H1 (cell line): Measurements from ENCODE around the gene AURKB. TPM values are rescaled to one million over a fixed set of nuclear protein-coding genes. Genes with fewer than 3 reads are reported as not detected.

ENCODE experiments used
- CTCF ChIA-PET: fragments of 300-600 bp; sonication (Branson Sonifier 250); formaldehyde crosslinking; loops from one replicate; lab custom pipeline; 2021; ENCODE audit not compliant: partially characterized antibody; lab: Charles Lee
- POLR2A ChIA-PET: fragments of 300-600 bp; sonication (Branson Sonifier 250); formaldehyde crosslinking; loops from one replicate; lab custom pipeline; 2021; ENCODE audit warnings: inconsistent platforms; ENCODE audit not compliant: partially characterized antibody; lab: Charles Lee
- DNase-seq, 2 experiments: peaks; one replicate each; pipeline versions ENCODE4 v3.0.0 to v3.0.0-alpha.2; 2010 to 2022; ENCODE audit warnings: low spot score in 2 of 2, low read depth in 1 of 2, mixed read lengths in 1 of 2
- FAIRE-seq: peaks from 2 replicates; lab custom pipeline; 2011; peaks lifted over from hg19 to GRCh38; lab: Jason Lieb, UNC
- H2AFZ ChIP-seq: 2 replicates; pipeline ENCODE4 v1.8.1; 2012; ENCODE audit warnings: low read length, inconsistent platforms
- H2AK5ac ChIP-seq: 2 replicates; pipeline ENCODE4 v1.6.1; 2013; ENCODE audit warnings: low read depth, low read length
- H2BK120ac ChIP-seq: replicated peaks from 2 replicates; pipeline ENCODE3; 2013; ENCODE audit warnings: low read depth, low read length, inconsistent platforms
- H2BK12ac ChIP-seq: 2 replicates; pipeline ENCODE4 v1.6.1; 2013; ENCODE audit warnings: low read depth, low read length
- H2BK15ac ChIP-seq: 2 replicates; pipeline ENCODE4 v1.6.1; 2013; ENCODE audit warnings: low read length
- H2BK20ac ChIP-seq: 2 replicates; pipeline ENCODE4 v1.6.1; 2013; ENCODE audit warnings: low read length
- H2BK5ac ChIP-seq: 2 replicates; pipeline ENCODE4 v1.6.1; 2013; ENCODE audit warnings: low read depth, low read length
- H3K14ac ChIP-seq: 2 replicates; pipeline ENCODE4 v1.6.1; 2013; ENCODE audit warnings: inconsistent platforms; ENCODE audit not compliant: insufficient read length
- H3K18ac ChIP-seq: 2 replicates; pipeline ENCODE4 v1.6.1; 2013; ENCODE audit warnings: low read length; ENCODE audit errors: extremely low read depth
- H3K23ac ChIP-seq: 2 replicates; pipeline ENCODE4 v1.6.1; 2013; ENCODE audit warnings: inconsistent platforms; ENCODE audit not compliant: insufficient read length
- H3K23me2 ChIP-seq: 2 replicates; pipeline ENCODE4 v1.6.1; 2013; ENCODE audit warnings: low read depth, low read length
- H3K27ac ChIP-seq: 2 replicates; pipeline ENCODE4 v1.6.1; 2011; ENCODE audit warnings: low read depth, low read length, inconsistent platforms
- H3K27me3 ChIP-seq, 4 experiments: replicated peaks in 1 of 4; 1 replicate in 1 of 4; 2 replicates in 3 of 4; pipeline versions ENCODE4 v1.6.1 to v1.8.1; 2011 to 2013; ENCODE audit warnings: low read length in 3 of 4, mild to moderate bottlenecking in 3 of 4, inconsistent platforms in 2 of 4, mixed read lengths in 2 of 4, moderate library complexity in 1 of 4; ENCODE audit not compliant: control insufficient read depth in 3 of 4, insufficient read depth in 3 of 4; ENCODE audit errors: extremely low read depth in 1 of 4
- H3K36me3 ChIP-seq, 4 experiments: 2 replicates each; pipeline versions ENCODE4 v1.6.1 to v1.8.1; 2011 to 2013; ENCODE audit warnings: mild to moderate bottlenecking in 4 of 4, low read length in 3 of 4, moderate library complexity in 2 of 4, control low read depth in 1 of 4, inconsistent platforms in 1 of 4; ENCODE audit not compliant: insufficient read depth in 4 of 4, control insufficient read depth in 2 of 4
- H3K4ac ChIP-seq: replicated peaks from 2 replicates; pipeline ENCODE3; 2013; ENCODE audit warnings: low read length, low read depth, mixed read lengths, inconsistent platforms; ENCODE audit not compliant: insufficient read length
- H3K4me1 ChIP-seq, 4 experiments: replicated peaks in 1 of 4; 1 replicate in 1 of 4; 2 replicates in 3 of 4; pipeline versions ENCODE4 v1.6.1 to v1.8.1; 2011 to 2013; ENCODE audit warnings: low read length in 3 of 4, inconsistent platforms in 2 of 4, mixed read lengths in 1 of 4; ENCODE audit not compliant: insufficient read depth in 4 of 4, control insufficient read depth in 3 of 4
- H3K4me2 ChIP-seq, 2 experiments: 2 replicates each; pipeline versions ENCODE4 v1.6.1 to v1.8.1; 2011 to 2013; ENCODE audit warnings: low read depth in 2 of 2, low read length in 2 of 2, control low read depth in 1 of 2, inconsistent platforms in 1 of 2, mild to moderate bottlenecking in 1 of 2; ENCODE audit not compliant: insufficient read depth in 1 of 2
- H3K4me3 ChIP-seq, 4 experiments: fragments of 200-600, 300-600 bp in 1 of 4; sonication (generic), shearing (Covaris generic), sonication (Bioruptor Twin) in 1 of 4; 2 replicates each; pipeline versions ENCODE4 v1.5.1 to v1.8.1; 2011 to 2016; ENCODE audit warnings: low read length in 4 of 4, low read depth in 3 of 4, control low read depth in 2 of 4, inconsistent platforms in 2 of 4, mild to moderate bottlenecking in 2 of 4, mixed read lengths in 1 of 4, moderate library complexity in 1 of 4; ENCODE audit not compliant: insufficient read depth in 2 of 4; ENCODE audit errors: extremely low read depth in 1 of 4
- H3K56ac ChIP-seq: replicated peaks from 2 replicates; pipeline ENCODE3; 2013; ENCODE audit warnings: low read depth, mild to moderate bottlenecking, mixed read lengths, low read length, inconsistent platforms; ENCODE audit not compliant: insufficient read length
- H3K79me1 ChIP-seq: 2 replicates; pipeline ENCODE4 v1.6.1; 2013; ENCODE audit warnings: low read depth, low read length, control low read depth
- H3K79me2 ChIP-seq, 2 experiments: 2 replicates each; pipeline versions ENCODE4 v1.6.1 to v1.8.1; 2012 to 2013; ENCODE audit warnings: low read length in 2 of 2, mild to moderate bottlenecking in 2 of 2, inconsistent platforms in 1 of 2; ENCODE audit not compliant: insufficient read depth in 2 of 2, control insufficient read depth in 1 of 2
- H3K9ac ChIP-seq, 4 experiments: replicated peaks in 1 of 4; 1 replicate in 1 of 4; 2 replicates in 3 of 4; pipeline versions ENCODE4 v1.6.1 to v1.8.1; 2011 to 2013; ENCODE audit warnings: low read depth in 3 of 4, low read length in 3 of 4, control low read depth in 2 of 4, mild to moderate bottlenecking in 2 of 4, moderate library complexity in 2 of 4, inconsistent platforms in 1 of 4; ENCODE audit errors: extremely low read depth in 1 of 4
- H3K9me3 ChIP-seq, 2 experiments: 2 replicates each; pipeline versions ENCODE4 v1.6.1 to v1.8.1; 2012 to 2013; ENCODE audit warnings: mild to moderate bottlenecking in 2 of 2, moderate library complexity in 2 of 2, control low read depth in 1 of 2, inconsistent platforms in 1 of 2, low read depth in 1 of 2, low read length in 1 of 2, mixed read lengths in 1 of 2; ENCODE audit not compliant: insufficient read depth in 2 of 2
- H4K20me1 ChIP-seq, 2 experiments: replicated peaks in 1 of 2; 2 replicates each; pipeline versions ENCODE3 to v1.8.1; 2011 to 2013; ENCODE audit warnings: inconsistent platforms in 2 of 2, low read length in 2 of 2, mild to moderate bottlenecking in 1 of 2; ENCODE audit not compliant: insufficient read depth in 2 of 2, control insufficient read depth in 1 of 2
- H4K5ac ChIP-seq: 2 replicates; pipeline ENCODE4 v1.6.1; 2013; ENCODE audit warnings: low read length, low read depth, mixed read lengths, inconsistent platforms; ENCODE audit not compliant: insufficient read length
- H4K8ac ChIP-seq: 2 replicates; pipeline ENCODE4 v1.8.0; 2013; ENCODE audit warnings: mild to moderate bottlenecking, moderate library complexity, low read length, inconsistent platforms; ENCODE audit not compliant: insufficient read depth; ENCODE audit errors: extremely low read depth
- H4K91ac ChIP-seq: replicated peaks from 2 replicates; pipeline ENCODE3; 2013; ENCODE audit warnings: low read length, mixed read lengths, inconsistent platforms; ENCODE audit not compliant: insufficient read length
- ASH2L ChIP-seq: fragments of 200-600, 300-600 bp; sonication (generic); IDR thresholded peaks from one replicate; pipeline ENCODE4 v1.7.1; 2017; ENCODE audit warnings: low read length
- CBX8 ChIP-seq: fragments of 300-800, 300-1000 bp; sonication (generic); IDR thresholded peaks from 2 replicates; pipeline ENCODE4 v1.7.1; 2016; ENCODE audit warnings: low read depth, low read length, borderline replicate concordance
- CEBPB ChIP-seq: IDR thresholded peaks from 2 replicates; pipeline ENCODE4 v1.6.1; 2012; ENCODE audit warnings: low read depth, low read length
- CHD1 ChIP-seq: IDR thresholded peaks from 2 replicates; pipeline ENCODE4 v1.6.1; 2012; ENCODE audit warnings: low read depth, low read length, improper control_type of control experiment
- E2F6 ChIP-seq: IDR thresholded peaks from 2 replicates; pipeline ENCODE4 v1.6.1; 2012; ENCODE audit warnings: inconsistent platforms
- EZH2 ChIP-seq: fragments of 200-600 bp; sonication (generic); IDR thresholded peaks from 2 replicates; pipeline ENCODE4 v1.7.1; 2012; ENCODE audit warnings: low read depth, mild to moderate bottlenecking, moderate library complexity, low read length, inconsistent platforms; ENCODE audit not compliant: severe bottlenecking
- RBBP5 ChIP-seq: IDR thresholded peaks from 2 replicates; pipeline ENCODE4 v1.7.1; 2012; ENCODE audit warnings: low read depth, mild to moderate bottlenecking, inconsistent platforms, low read length, moderate library complexity, borderline replicate concordance
- RNF2 ChIP-seq: fragments of 200-900, 300-1000 bp; sonication (generic); IDR thresholded peaks from 2 replicates; pipeline ENCODE4 v1.7.1; 2016; ENCODE audit warnings: borderline replicate concordance, low read depth, mild to moderate bottlenecking, antibody characterized with exemption, low read length; ENCODE audit not compliant: poor library complexity, severe bottlenecking; ENCODE audit errors: missing control alignments
- RXRA ChIP-seq: IDR thresholded peaks from 2 replicates; pipeline ENCODE4 v1.6.1; 2011; ENCODE audit warnings: low read depth, mild to moderate bottlenecking, low read length, moderate library complexity; ENCODE audit not compliant: insufficient read depth
- YY1 ChIP-seq: IDR thresholded peaks from 2 replicates; pipeline ENCODE4 v1.6.1; 2011; ENCODE audit warnings: low read depth, mild to moderate bottlenecking, low read length
- WGBS, 2 experiments: shearing (Covaris generic) in 1 of 2; methylation state at CpG; one replicate each; pipeline versions ENCODE4 v1.1.6 to v1.1.7; 2013 to 2015; ENCODE audit warnings: low lambda C conversion rate in 2 of 2, mixed read lengths in 2 of 2, inconsistent platforms in 1 of 2, low coverage in 1 of 2, missing lambda C conversion rate in 1 of 2; ENCODE audit not compliant: insufficient replicate concordance in 2 of 2, insufficient coverage in 1 of 2, insufficient read length in 1 of 2; ENCODE audit errors: extremely low coverage in 1 of 2, missing lambda C conversion rate in 1 of 2; 5-methylcytosine and 5-hydroxymethylcytosine counted together
- polyA plus RNA-seq, 7 experiments: library from polyadenylated mRNA; depleted of rRNA in 3 of 7; stranded (reverse) in 5 of 7; unstranded in 2 of 7; fragments of >200 nt in 5 of 7; fragments of 200-250 nt in 2 of 7; gene quantifications; 1 replicate in 5 of 7; 2 replicates in 1 of 7; 4 replicates in 1 of 7; pipeline versions ENCODE4 v1.2.1 to v1.2.3, GENCODE V29; 2011 to 2013; ENCODE audit warnings: missing spikeins in 2 of 7, mixed read lengths in 2 of 7
- total RNA-seq: library from RNA; stranded (reverse); fragmentation: NEBNext Ultra II Directional; extraction: Animal tissue kit (Norgen Biotek cat#: 25700); gene quantifications from 2 replicates; pipeline ENCODE4 v1.2.1, GENCODE V29; 2021

Gene AURKB
- total and polyA plus RNA-seq, 2 of the 8 experiments (the other 6 are each of a cell fraction or from before 2014, with no cell fraction given) = 102 to 160 TPM

DNA sequence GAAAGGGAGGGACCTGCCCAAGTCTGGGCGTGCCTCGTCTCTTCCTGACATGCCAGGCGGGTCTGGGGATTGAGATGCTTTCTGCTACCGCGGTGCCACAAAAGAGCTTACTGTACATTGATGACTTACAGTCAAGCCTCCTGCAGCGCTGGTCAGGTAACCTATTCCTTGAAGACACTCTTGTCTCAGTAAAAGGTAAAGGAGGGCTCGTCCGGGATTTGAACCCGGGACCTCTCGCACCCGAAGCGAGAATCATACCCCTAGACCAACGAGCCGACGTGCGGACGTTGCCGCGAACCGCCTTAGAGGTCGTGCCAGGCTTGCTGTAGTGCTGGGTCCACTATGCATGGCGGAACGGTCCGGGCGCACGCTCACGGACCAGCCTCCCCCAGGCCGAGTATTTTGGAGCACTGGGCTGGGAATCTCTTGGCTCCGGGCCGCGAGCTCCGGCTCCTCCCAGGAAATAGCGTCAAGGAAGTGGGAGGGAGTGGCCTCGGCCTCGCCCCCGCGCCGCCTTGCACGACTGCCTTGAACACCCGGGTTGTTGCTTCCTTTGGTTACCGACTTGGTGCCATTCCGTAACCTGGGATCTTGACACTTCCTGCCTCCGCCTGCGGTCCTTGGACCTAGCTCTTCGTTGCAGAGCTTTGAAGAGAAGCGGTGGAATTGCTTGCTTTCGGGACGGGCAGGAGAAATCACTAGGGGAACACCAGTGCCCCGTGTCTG is 12.4 kb upstream of the AURKB start:
- no peak overlapping the region for H2BK20ac ChIP-seq
- peak overlapping the region; percentile 67 to 97 (median 88) for H3K4me3 ChIP-seq
- 1% methylated on average over 49 of the region's 49 CpGs; no CpG with 5 or more reads in 1 of the 2 experiments for WGBS, 2 experiments
- H3K9me3 ChIP-seq = no peaks in the 10 kb centered on the region
- peak overlapping the region; percentile 88 for H3K56ac ChIP-seq
- peak overlapping the region in 3 of 4 experiments; percentile 39 to 73 (median 73); a peak in 5 of 7 replicates for H3K9ac ChIP-seq
- H3K27ac ChIP-seq = peak overlapping the region; percentile 84; the same call in 1 of the 2 replicates
- no peaks in the 10 kb centered on the region for H3K79me1 ChIP-seq
- peak overlapping the region; percentile 89 to 96 for H3K4me2 ChIP-seq
- no peak overlapping the region for H2BK12ac ChIP-seq
- H3K23ac ChIP-seq = no peak overlapping the region
- DNase-seq (peak; percentile 83 to 98), FAIRE-seq (no peak)
- peak overlapping the region; percentile 96 for H3K18ac ChIP-seq
- peak overlapping the region; percentile 25 for H4K91ac ChIP-seq
- H2BK5ac ChIP-seq = peak overlapping the region; percentile 89; the same call in 1 of the 2 replicates
- H3K4me1 ChIP-seq = peaks cover 0 to 15% (median 2%) of the 10 kb centered on the region in 4 experiments; a peak in 4 of 7 replicates
- H3K27me3 ChIP-seq = no peaks in the 10 kb centered on the region
- ChIA-PET CTCF (interaction anchor here (0.9 to 4.1 kb wide), 10 partner anchors 10 to 161 kb away, joined by 3 to 26 read pairs (median 4); no protein-coding TSS in a partner anchor), POLR2A (interaction anchor here (0.6 to 53.4 kb wide), 19 partner anchors 14 to 535 kb away, joined by 3 to 1521 read pairs (median 6); partner anchors contain the start of genes AURKB, BORCS6, CTC1 and KRABD2)
- H4K20me1 ChIP-seq = peaks cover 2 to 6% of the 10 kb centered on the region in 2 experiments
- H3K4ac ChIP-seq = peak overlapping the region; percentile 92
- H2AK5ac ChIP-seq = no peak overlapping the region
- H2AFZ ChIP-seq = no peak overlapping the region
- no peaks in the 10 kb centered on the region for H3K79me2 ChIP-seq
- H2BK15ac ChIP-seq = peak overlapping the region; percentile 88; the same call in 1 of the 2 replicates
- 0 out of 2 replicates have a peak overlapping the region, but pooled peaks have one; percentile 74 for H4K8ac ChIP-seq
- H4K5ac ChIP-seq = peak overlapping the region; percentile 69
- H3K14ac ChIP-seq = no peak overlapping the region
- H2BK120ac ChIP-seq = peak overlapping the region; percentile 9
- H3K23me2 ChIP-seq = peaks cover 19% of the 10 kb centered on the region
- H3K36me3 ChIP-seq = peaks cover 0 to 5% (median 0%) of the 10 kb centered on the region in 4 experiments; a peak in 2 of 8 replicates
- TF ChIP-seq ASH2L (peak; percentile 90), CBX8 (no peak), EZH2 (no peak), RBBP5 (peak; percentile 39; the same call in 1 of the 2 replicates), E2F6 (0 out of 2 replicates have a peak, but pooled peaks have one; percentile 2), CHD1 (no peak), YY1 (peak; percentile 81), CEBPB (peak; percentile 36), RNF2 (no peak), RXRA (no peak)
